HEK293 (cell line): ENCODE data around the gene ZNF446.

Experiments
- CTCF ChIA-PET: fragments of 350-600 bp; formaldehyde crosslinking; extraction: SDS; loops from one replicate; lab custom pipeline; 2021; ENCODE audit warnings: antibody characterized with exemption; lab: Yijun Ruan, JAX
- POLR2A ChIA-PET: fragments of 300-600 bp; formaldehyde crosslinking; extraction: SDS; loops from one replicate; lab custom pipeline; 2020; ENCODE audit warnings: antibody characterized with exemption, inconsistent platforms; lab: Yijun Ruan, JAX
- H3K27ac ChIP-seq: fragments of 200-500 bp; sonication (Bioruptor generic); 2 replicates; pipeline ENCODE4 v1.5.1; 2014; ENCODE audit warnings: low read depth, low read length, control low read depth, inconsistent platforms; ENCODE audit errors: extremely low read depth
- H3K36me3 ChIP-seq, 2 experiments: fragments of 200-500 bp in 1 of 2; sonication (Bioruptor generic) in 1 of 2; 1 replicate in 1 of 2; 2 replicates in 1 of 2; pipeline ENCODE4 v1.5.1; 2014 to 2017; ENCODE audit warnings: inconsistent platforms in 2 of 2, low read length in 2 of 2; ENCODE audit not compliant: control insufficient read depth in 2 of 2, insufficient read depth in 1 of 2
- H3K4me1 ChIP-seq: fragments of 200-500 bp; sonication (Bioruptor generic); 2 replicates; pipeline ENCODE4 v1.5.1; 2014; ENCODE audit warnings: mild to moderate bottlenecking, low read length, inconsistent platforms; ENCODE audit not compliant: control insufficient read depth, insufficient read depth
- H3K4me3 ChIP-seq: 2 replicates; pipeline ENCODE4 v1.5.1; 2011; ENCODE audit warnings: low read depth, mild to moderate bottlenecking, control low read depth, low read length, moderate library complexity
- H3K9me3 ChIP-seq: fragments of 200-500 bp; sonication (Bioruptor generic); 2 replicates; pipeline ENCODE4 v1.5.1; 2014; ENCODE audit warnings: low read depth, low read length, inconsistent platforms; ENCODE audit not compliant: control insufficient read depth, insufficient read depth
- BCL11A ChIP-seq: fragments of 450-650 bp; formaldehyde crosslinking; IDR thresholded peaks from 2 replicates; pipeline ENCODE4 v1.5.1; 2016; ENCODE audit warnings: low read depth, missing biosample characterization, missing genetic modification characterization
- BCL11B ChIP-seq: fragments of 450-650 bp; formaldehyde crosslinking; IDR thresholded peaks from 2 replicates; pipeline ENCODE4 v1.5.1; 2016; ENCODE audit warnings: low read depth, missing biosample characterization, missing genetic modification characterization
- GLIS2 ChIP-seq: fragments of 450-650 bp; formaldehyde crosslinking; IDR thresholded peaks from 2 replicates; pipeline ENCODE4 v1.5.1; 2016; ENCODE audit warnings: missing biosample characterization, missing genetic modification characterization
- INSM2 ChIP-seq: fragments of 450-650 bp; formaldehyde crosslinking; IDR thresholded peaks from 2 replicates; pipeline ENCODE4 v1.5.1; 2016; ENCODE audit warnings: missing biosample characterization, missing genetic modification characterization
- KLF17 ChIP-seq: fragments of 450-650 bp; formaldehyde crosslinking; IDR thresholded peaks from 2 replicates; pipeline ENCODE4 v1.5.1; 2016; ENCODE audit warnings: missing biosample characterization, missing genetic modification characterization
- PATZ1 ChIP-seq: fragments of 450-650 bp; formaldehyde crosslinking; IDR thresholded peaks from 2 replicates; pipeline ENCODE4 v1.5.1; 2016; ENCODE audit warnings: missing biosample characterization, missing genetic modification characterization
- REST ChIP-seq: fragments of 450-650 bp; formaldehyde crosslinking; IDR thresholded peaks from 2 replicates; pipeline ENCODE4 v1.5.1; 2016; ENCODE audit warnings: missing biosample characterization, missing genetic modification characterization
- SCRT1 ChIP-seq: fragments of 450-650 bp; formaldehyde crosslinking; IDR thresholded peaks from 2 replicates; pipeline ENCODE4 v1.5.1; 2016; ENCODE audit warnings: missing biosample characterization, missing genetic modification characterization, borderline replicate concordance
- ZBTB26 ChIP-seq: fragments of 450-650 bp; formaldehyde crosslinking; optimal IDR thresholded peaks from 2 replicates; pipeline ENCODE3; 2016; ENCODE audit warnings: missing biosample characterization, mild to moderate bottlenecking, missing genetic modification characterization
- ZBTB6 ChIP-seq: fragments of 450-650 bp; formaldehyde crosslinking; IDR thresholded peaks from 2 replicates; pipeline ENCODE4 v1.5.1; 2017; ENCODE audit warnings: missing biosample characterization, missing genetic modification characterization
- ZFP69B ChIP-seq: fragments of 450-650 bp; formaldehyde crosslinking; IDR thresholded peaks from 2 replicates; pipeline ENCODE4 v1.5.1; 2016; ENCODE audit warnings: missing biosample characterization, missing genetic modification characterization
- ZNF112 ChIP-seq: fragments of 450-650 bp; formaldehyde crosslinking; IDR thresholded peaks from 2 replicates; pipeline ENCODE4 v1.5.0; 2017; ENCODE audit warnings: missing biosample characterization, missing genetic modification characterization
- ZNF146 ChIP-seq: fragments of 450-650 bp; formaldehyde crosslinking; IDR thresholded peaks from 2 replicates; pipeline ENCODE4 v1.5.1; 2016; ENCODE audit warnings: missing biosample characterization, missing genetic modification characterization
- ZNF292 ChIP-seq: fragments of 450-650 bp; formaldehyde crosslinking; IDR thresholded peaks from 2 replicates; pipeline ENCODE4 v1.5.1; 2016; ENCODE audit warnings: low read depth, missing biosample characterization, missing genetic modification characterization, borderline replicate concordance
- ZNF341 ChIP-seq: fragments of 450-650 bp; formaldehyde crosslinking; IDR thresholded peaks from 2 replicates; pipeline ENCODE4; 2016; ENCODE audit warnings: low read depth, missing biosample characterization, missing genetic modification characterization
- ZNF391 ChIP-seq: fragments of 450-650 bp; formaldehyde crosslinking; IDR thresholded peaks from 2 replicates; pipeline ENCODE4 v1.5.1; 2016; ENCODE audit warnings: low read depth, missing biosample characterization, missing genetic modification characterization, borderline replicate concordance
- ZNF580 ChIP-seq: fragments of 450-650 bp; formaldehyde crosslinking; IDR thresholded peaks from 2 replicates; pipeline ENCODE4 v1.5.1; 2016; ENCODE audit warnings: missing biosample characterization, missing genetic modification characterization
- ZNF585B ChIP-seq: fragments of 450-650 bp; formaldehyde crosslinking; IDR thresholded peaks from 2 replicates; pipeline ENCODE4 v1.5.1; 2016; ENCODE audit warnings: missing biosample characterization, missing genetic modification characterization
- ZNF610 ChIP-seq: fragments of 450-650 bp; formaldehyde crosslinking; IDR thresholded peaks from 2 replicates; pipeline ENCODE4 v1.5.1; 2016; ENCODE audit warnings: missing biosample characterization, missing genetic modification characterization, borderline replicate concordance
- ZNF623 ChIP-seq: fragments of 450-650 bp; formaldehyde crosslinking; IDR thresholded peaks from 2 replicates; pipeline ENCODE4 v1.5.1; 2016; ENCODE audit warnings: missing biosample characterization, missing genetic modification characterization
- ZNF624 ChIP-seq: fragments of 450-650 bp; formaldehyde crosslinking; IDR thresholded peaks from 2 replicates; pipeline ENCODE4 v1.5.1; 2017; ENCODE audit warnings: missing biosample characterization, missing genetic modification characterization
- ZNF645 ChIP-seq: fragments of 450-650 bp; formaldehyde crosslinking; IDR thresholded peaks from 2 replicates; pipeline ENCODE4; 2016; ENCODE audit warnings: missing biosample characterization, missing genetic modification characterization
- ZNF701 ChIP-seq: fragments of 450-650 bp; formaldehyde crosslinking; IDR thresholded peaks from 2 replicates; pipeline ENCODE4 v1.5.1; 2016; ENCODE audit warnings: missing biosample characterization, missing genetic modification characterization
- ZNF768 ChIP-seq: fragments of 450-650 bp; formaldehyde crosslinking; IDR thresholded peaks from 2 replicates; pipeline ENCODE4 v1.5.1; 2018; ENCODE audit warnings: missing biosample characterization, mild to moderate bottlenecking, missing genetic modification characterization

The ZNF446 gene

GRCh38 chr19:58475714-58476497 lies at the start of gene ZNF446 (continued):
- TF ChIP-seq ZNF610 (tag by site-specific recombination), result 0 out of 2 replicates have a peak, but pooled peaks have one; percentile 37
- TF ChIP-seq ZNF112 (tag by site-specific recombination), result no peak
- TF ChIP-seq ZBTB6 (tag by site-specific recombination), result peak; percentile 49; the same call in 1 of the 2 replicates
- TF ChIP-seq ZNF768 (tag by site-specific recombination), result no peak
- no peak for TF ChIP-seq ZNF146
- no peak for TF ChIP-seq ZNF585B (tag by site-specific recombination)
- no peak for TF ChIP-seq BCL11A (tag by site-specific recombination)
- TF ChIP-seq ZNF292 (tag by site-specific recombination), result no peak
- peak; percentile 96 for TF ChIP-seq GLIS2 (tag by site-specific recombination)
- TF ChIP-seq ZNF580 (tag by site-specific recombination), result peak; percentile 49; the same call in 1 of the 2 replicates
- peak; percentile 71 for TF ChIP-seq ZNF341
- TF ChIP-seq ZBTB26 (tag by site-specific recombination), result peak; percentile 63
- TF ChIP-seq PATZ1, result peak; percentile 76
- no peak for TF ChIP-seq INSM2 (tag by site-specific recombination)

- no peaks in the 10 kb centered on the region for H3K9me3 ChIP-seq
- CTCF ChIA-PET, result no interaction called here
- no peak for TF ChIP-seq KLF17 (tag by site-specific recombination)
- no peak for TF ChIP-seq ZNF623 (tag by site-specific recombination)
- TF ChIP-seq ZNF645 (tag by site-specific recombination), result no peak
- no peak for TF ChIP-seq REST (tag by site-specific recombination)
- no peak for TF ChIP-seq ZNF391 (tag by site-specific recombination)
- no peak for TF ChIP-seq ZNF701 (tag by site-specific recombination)
- TF ChIP-seq ZFP69B (tag by site-specific recombination), result no peak
- no peak for TF ChIP-seq ZNF146
- no peak for TF ChIP-seq ZNF624 (tag by site-specific recombination)
- TF ChIP-seq BCL11B (tag by site-specific recombination), result no peak
- no peak for TF ChIP-seq SCRT1 (tag by site-specific recombination)
These were observed 47.5 kb upstream of the ZNF446 start for GRCh38 chr19:58428617-58429016.

More at GRCh38 chr19:58428617-58429016, 47.5 kb upstream of the ZNF446 start:
- H3K4me1 ChIP-seq, result no peaks in the 10 kb centered on the region
- H3K27ac ChIP-seq, result no peak overlapping the region
- POLR2A ChIA-PET, result interaction anchor here (2.1 kb wide), 1 partner anchor 20 kb away, joined by 10 read pairs; the partner anchor contains the start of gene ZNF584
- H3K36me3 ChIP-seq, result peaks cover 3 to 34% of the 10 kb centered on the region in 2 experiments; a peak in 2 of 3 replicates
- H3K4me3 ChIP-seq, result no peak overlapping the region
